OCI-LY1 (cell line): Measurements from ENCODE around the gene PYGO2.

Experiments used
- H2AFZ ChIP-seq: fragments of 200-600 bp; sonication (generic), shearing (Covaris generic); 2 replicates; pipeline ENCODE4 v1.6.0; 2014; ENCODE audit warnings: antibody characterized with exemption, mild to moderate bottlenecking, low read length
- H3F3A ChIP-seq: fragments of 200-600 bp; sonication (generic), shearing (Covaris generic); 2 replicates; pipeline ENCODE4 v1.6.0; 2014; ENCODE audit warnings: mild to moderate bottlenecking, antibody characterized with exemption, low read length, moderate library complexity; ENCODE audit not compliant: insufficient read depth
- H3K27ac ChIP-seq: fragments of 200-600 bp; sonication (generic); 2 replicates; pipeline ENCODE4 v1.5.1; 2014; ENCODE audit warnings: low read length, mixed run types, mild to moderate bottlenecking, low read depth; ENCODE audit not compliant: poor library complexity, severe bottlenecking
- H3K27me3 ChIP-seq: fragments of 200-600 bp; sonication (generic); 2 replicates; pipeline ENCODE4 v1.6.0; 2014; ENCODE audit warnings: antibody characterized with exemption, mild to moderate bottlenecking, low read length, moderate library complexity; ENCODE audit not compliant: insufficient read depth
- H3K36me3 ChIP-seq: fragments of 200-600 bp; sonication (generic); 2 replicates; pipeline ENCODE4 v1.6.1; 2014; ENCODE audit warnings: mild to moderate bottlenecking, antibody characterized with exemption, low read length, moderate library complexity, mixed read lengths; ENCODE audit not compliant: insufficient read depth
- H3K4me1 ChIP-seq: fragments of 200-600 bp; sonication (generic); 2 replicates; pipeline ENCODE4 v1.5.1; 2014; ENCODE audit warnings: mild to moderate bottlenecking, low read length, moderate library complexity; ENCODE audit not compliant: insufficient read depth, severe bottlenecking
- H3K4me2 ChIP-seq: fragments of 200-600 bp; sonication (generic), shearing (Covaris generic); 2 replicates; pipeline ENCODE4 v1.6.1; 2014; ENCODE audit warnings: low read length
- H3K4me3 ChIP-seq: fragments of 200-600 bp; sonication (generic); 2 replicates; pipeline ENCODE4 v1.5.1; 2014; ENCODE audit warnings: low read length, low read depth, mild to moderate bottlenecking, mixed read lengths; ENCODE audit not compliant: poor library complexity, severe bottlenecking
- H3K79me2 ChIP-seq: fragments of 200-600 bp; shearing (Covaris generic); 2 replicates; pipeline ENCODE4 v1.6.1; 2016; ENCODE audit warnings: mixed run types, low read length, mixed read lengths; ENCODE audit not compliant: insufficient read depth
- H3K9ac ChIP-seq: fragments of 200-600 bp; sonication (generic), shearing (Covaris generic); 2 replicates; pipeline ENCODE4 v1.6.1; 2014; ENCODE audit warnings: mild to moderate bottlenecking, low read length, mixed read lengths
- H3K9me2 ChIP-seq: fragments of 200-600 bp; sonication (generic), shearing (Covaris generic); 2 replicates; pipeline ENCODE4 v1.6.1; 2014; ENCODE audit warnings: low read depth, mild to moderate bottlenecking, low read length, mixed read lengths
- H3K9me3 ChIP-seq: fragments of 200-600 bp; shearing (Covaris generic); 2 replicates; pipeline ENCODE4 v1.6.1; 2014; ENCODE audit warnings: low read length, mixed read lengths
- H4K20me1 ChIP-seq: fragments of 200-600 bp; sonication (generic), shearing (Covaris generic); 2 replicates; pipeline ENCODE4 v1.6.0; 2016; ENCODE audit warnings: mild to moderate bottlenecking, low read length; ENCODE audit not compliant: insufficient read depth
- EZH2 ChIP-seq: fragments of 200-600 bp; sonication (generic), shearing (Covaris generic); IDR thresholded peaks from 2 replicates; pipeline ENCODE4 v1.8.0; 2017; ENCODE audit warnings: borderline replicate concordance, mixed run types, mild to moderate bottlenecking, antibody characterized with exemption, low read length, moderate library complexity, mixed read lengths
- TF ChIP-seq, protein P1 (sequence below): fragments of 200-600 bp; sonication (generic), shearing (Covaris generic); IDR thresholded peaks from 2 replicates; pipeline ENCODE4 v1.5.1; 2017; ENCODE audit warnings: mild to moderate bottlenecking, antibody characterized with exemption, low read length, moderate library complexity, mixed read lengths

The PYGO2 gene

DNA sequence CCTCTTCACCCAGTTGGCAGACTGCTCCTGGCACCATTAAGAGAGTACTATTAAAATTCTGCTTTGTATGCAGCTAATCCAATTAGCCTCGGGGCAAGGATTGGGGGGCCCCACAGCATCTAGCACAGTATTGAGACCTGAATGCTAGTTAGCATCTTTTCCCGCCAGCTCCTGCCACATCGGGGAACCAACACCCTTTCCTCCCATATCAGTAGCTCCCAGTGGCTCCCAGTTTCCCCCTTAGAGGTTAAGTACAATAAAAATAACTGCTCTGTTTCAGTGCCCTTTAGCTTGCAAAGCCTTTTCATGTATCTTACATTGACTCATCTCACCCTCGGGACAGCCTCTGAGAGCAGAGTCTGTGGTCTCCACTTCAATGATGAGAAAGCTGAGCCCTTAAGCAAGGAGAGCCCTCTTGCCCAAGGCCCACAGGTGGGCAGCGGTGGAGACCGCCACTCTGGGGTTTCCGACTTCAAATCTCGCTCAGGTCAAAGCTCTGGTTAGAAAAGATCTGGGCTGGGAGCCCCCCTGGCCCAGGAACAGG lies 20.9 kb downstream of the PYGO2 start:
- Histone ChIP-seq H3K9me2 (no peaks in the 10 kb centered on the region), H3K27me3 (no peaks in the 10 kb centered on the region), H3K9me3 (no peaks in the 10 kb centered on the region), H3K79me2 (no peaks in the 10 kb centered on the region; the same call in 1 of the 2 replicates), H3K4me1 (peaks cover 82% of the 10 kb centered on the region), H4K20me1 (no peaks in the 10 kb centered on the region), H3K4me3 (peak overlapping the region; percentile 65), H3K4me2 (peak overlapping the region; percentile 95), H3F3A (no peaks in the 10 kb centered on the region; the same call in 1 of the 2 replicates), H3K36me3 (peaks cover 4% of the 10 kb centered on the region; the same call in 1 of the 2 replicates), H3K27ac (peak overlapping the region; percentile 97), H2AFZ (no peak overlapping the region), H3K9ac (peak overlapping the region; percentile 92)
- TF ChIP-seq EZH2 = no peak
- TF ChIP-seq, protein P1, sequence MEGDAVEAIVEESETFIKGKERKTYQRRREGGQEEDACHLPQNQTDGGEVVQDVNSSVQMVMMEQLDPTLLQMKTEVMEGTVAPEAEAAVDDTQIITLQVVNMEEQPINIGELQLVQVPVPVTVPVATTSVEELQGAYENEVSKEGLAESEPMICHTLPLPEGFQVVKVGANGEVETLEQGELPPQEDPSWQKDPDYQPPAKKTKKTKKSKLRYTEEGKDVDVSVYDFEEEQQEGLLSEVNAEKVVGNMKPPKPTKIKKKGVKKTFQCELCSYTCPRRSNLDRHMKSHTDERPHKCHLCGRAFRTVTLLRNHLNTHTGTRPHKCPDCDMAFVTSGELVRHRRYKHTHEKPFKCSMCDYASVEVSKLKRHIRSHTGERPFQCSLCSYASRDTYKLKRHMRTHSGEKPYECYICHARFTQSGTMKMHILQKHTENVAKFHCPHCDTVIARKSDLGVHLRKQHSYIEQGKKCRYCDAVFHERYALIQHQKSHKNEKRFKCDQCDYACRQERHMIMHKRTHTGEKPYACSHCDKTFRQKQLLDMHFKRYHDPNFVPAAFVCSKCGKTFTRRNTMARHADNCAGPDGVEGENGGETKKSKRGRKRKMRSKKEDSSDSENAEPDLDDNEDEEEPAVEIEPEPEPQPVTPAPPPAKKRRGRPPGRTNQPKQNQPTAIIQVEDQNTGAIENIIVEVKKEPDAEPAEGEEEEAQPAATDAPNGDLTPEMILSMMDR = no peak

DNA sequence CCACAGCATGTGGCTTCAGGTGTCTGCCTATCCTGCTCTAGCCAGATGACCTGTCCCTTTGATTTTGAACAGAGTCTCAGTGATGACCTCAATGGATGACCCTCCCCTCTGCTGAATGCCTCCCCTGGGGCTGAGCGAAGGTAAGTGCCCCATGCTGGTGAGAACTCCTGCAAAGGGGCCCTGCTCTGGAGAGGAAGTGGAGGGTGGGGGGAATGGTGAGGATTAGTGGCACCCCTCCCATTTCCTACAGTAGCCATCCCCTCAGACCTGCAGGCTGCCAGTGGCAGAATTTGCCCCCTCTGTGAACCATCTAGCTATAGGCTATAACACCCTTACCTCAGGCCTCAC lies 21.4 kb downstream of the PYGO2 start:
- Histone ChIP-seq H3K27ac (peak overlapping the region; percentile 97), H3K4me1 (peaks cover 85% of the 10 kb centered on the region), H3K9me3 (no peaks in the 10 kb centered on the region), H3K27me3 (no peaks in the 10 kb centered on the region), H3K9ac (peak overlapping the region; percentile 92; the same call in 1 of the 2 replicates), H4K20me1 (no peaks in the 10 kb centered on the region), H3K4me2 (peak overlapping the region; percentile 95), H3F3A (no peaks in the 10 kb centered on the region; the same call in 1 of the 2 replicates), H3K4me3 (peak overlapping the region; percentile 65), H3K79me2 (no peaks in the 10 kb centered on the region; the same call in 1 of the 2 replicates), H3K9me2 (no peaks in the 10 kb centered on the region), H3K36me3 (no peaks in the 10 kb centered on the region; the same call in 1 of the 2 replicates), H2AFZ (no peak overlapping the region)
- no peak for TF ChIP-seq EZH2
- TF ChIP-seq, protein P1 = no peak

DNA sequence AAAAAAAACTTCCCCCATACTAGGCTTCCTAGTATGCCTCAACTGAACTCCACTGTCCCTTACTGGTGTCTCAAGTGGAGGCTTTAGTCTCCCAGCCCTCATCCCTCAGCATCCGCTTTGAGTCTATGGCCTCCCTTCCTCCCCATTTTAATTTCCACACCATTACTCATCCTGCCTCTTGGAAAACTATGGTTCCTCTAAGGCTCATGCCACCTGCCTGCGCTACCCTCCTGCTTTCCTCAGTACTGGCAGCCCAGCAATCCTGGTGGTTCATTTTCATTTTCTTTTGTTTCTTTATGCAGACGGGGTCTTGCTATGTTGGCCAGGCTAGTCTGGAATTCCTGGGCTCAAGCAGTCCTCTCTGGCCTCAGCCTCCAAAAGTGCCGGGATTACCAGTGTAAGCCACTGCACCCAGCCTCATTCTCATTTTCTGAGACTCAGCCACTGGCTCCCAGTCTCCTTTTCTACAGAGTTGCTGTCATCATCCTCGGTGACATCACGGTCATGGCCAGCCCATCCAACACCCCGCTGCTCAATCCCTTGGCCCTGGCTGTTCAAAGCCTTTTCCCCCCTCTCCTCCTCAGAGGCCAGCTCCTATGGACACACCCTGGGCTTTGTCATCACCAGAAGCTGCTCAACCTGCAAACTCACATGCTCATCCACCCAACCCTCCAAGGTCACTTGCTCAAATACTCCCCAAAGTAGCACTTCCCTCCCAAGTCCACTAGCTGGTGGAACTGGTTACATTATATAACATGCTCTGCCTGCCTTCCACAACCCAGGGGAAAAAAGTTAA lies 22.8 kb downstream of the PYGO2 start:
- Histone ChIP-seq H3K4me1 (peaks cover 73% of the 10 kb centered on the region), H3K9ac (no peak overlapping the region; the same call in 1 of the 2 replicates), H3K36me3 (no peaks in the 10 kb centered on the region), H3K79me2 (no peaks in the 10 kb centered on the region; the same call in 1 of the 2 replicates), H3F3A (no peaks in the 10 kb centered on the region; the same call in 1 of the 2 replicates), H3K4me3 (no peak overlapping the region), H3K4me2 (peak overlapping the region; percentile 89; the same call in 1 of the 2 replicates), H3K9me3 (no peaks in the 10 kb centered on the region), H3K27ac (peak overlapping the region; percentile 93), H4K20me1 (no peaks in the 10 kb centered on the region), H3K27me3 (no peaks in the 10 kb centered on the region), H2AFZ (no peak overlapping the region), H3K9me2 (no peaks in the 10 kb centered on the region)
- no peak for TF ChIP-seq EZH2
- TF ChIP-seq, protein P1 = no peak
